ENCODE data around the gene TBC1D3B.
"Not testable (repeated sequence)": the region's sequence is repeated elsewhere in the genome, so short reads cannot be mapped to it uniquely, and the experiment has no call there.

The TBC1D3B gene

GRCh38 chr17:36135465-36135864 is 41.0 kb downstream of the TBC1D3B start:
- no peak for DNase-seq (ENCODE audit: low read depth)
- no peak overlapping the region for H3K4me3 ChIP-seq (ENCODE audit: low read depth, low read length)

DNA sequence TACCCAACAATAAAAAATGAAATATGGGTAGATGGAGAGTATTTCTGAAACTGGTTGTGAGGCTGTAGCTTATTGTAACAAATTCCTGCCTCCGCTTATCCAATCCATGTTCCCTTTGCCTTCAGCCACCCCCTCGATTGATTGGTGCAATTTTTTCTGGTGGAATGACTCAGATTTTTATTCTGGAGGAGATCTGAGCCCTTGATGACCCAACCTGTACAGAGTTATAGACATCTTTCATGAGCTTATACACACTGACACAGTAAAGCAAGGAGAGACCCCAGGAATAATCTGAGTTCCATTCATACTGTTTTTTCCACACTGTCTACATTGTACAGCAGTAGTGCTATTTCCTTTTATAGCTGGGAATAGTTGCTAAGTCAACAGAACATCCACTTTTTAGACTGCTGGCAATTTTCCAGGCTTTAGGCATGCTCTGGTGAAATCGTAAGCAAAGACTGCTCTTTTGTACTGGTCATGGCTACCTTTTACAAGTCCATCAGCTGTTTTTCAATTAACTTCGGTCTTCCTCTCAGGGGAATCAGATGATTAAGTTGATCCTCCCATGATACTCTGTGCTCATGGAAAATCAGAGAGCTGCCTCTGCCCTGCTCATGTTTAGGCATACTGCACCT is 42.7 kb downstream of the TBC1D3B start:
- no peak overlapping the region for H3K4me3 ChIP-seq (ENCODE audit: low read depth, low read length)
- DNase-seq (ENCODE audit: low read depth), result no peak

DNA sequence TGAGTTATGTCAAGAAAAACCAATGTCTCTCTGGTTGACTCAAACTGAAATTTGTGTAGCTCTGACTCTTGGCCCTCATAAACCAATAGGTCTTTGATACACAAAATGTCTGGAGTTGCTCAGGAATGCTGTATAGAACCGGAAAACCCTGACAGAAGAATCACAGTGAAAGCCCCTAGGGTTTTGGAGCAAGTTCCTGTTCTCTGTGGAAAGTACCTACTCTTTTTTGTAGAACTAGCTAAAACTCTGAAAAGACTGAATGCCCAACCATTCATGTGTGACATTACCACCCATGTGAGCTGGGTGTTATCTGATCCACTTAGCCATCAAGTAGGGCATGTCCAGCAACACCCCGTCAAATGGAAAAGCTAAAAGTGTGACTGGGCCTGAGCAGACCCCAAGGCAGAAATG is 44.0 kb downstream of the TBC1D3B start:
- no peak for DNase-seq (ENCODE audit: low read depth)
- no peak overlapping the region for H3K4me3 ChIP-seq (ENCODE audit: low read depth, low read length)

GRCh38 chr17:36131931-36132330 is 44.5 kb downstream of the TBC1D3B start:
- no peak for DNase-seq (ENCODE audit: low read depth)
- no peak overlapping the region for H3K4me3 ChIP-seq (ENCODE audit: low read depth, low read length)

GRCh38 chr17:36131421-36131820 is 45.0 kb downstream of the TBC1D3B start:
- no peak overlapping the region for H3K4me3 ChIP-seq (ENCODE audit: low read depth, low read length)
- DNase-seq (ENCODE audit: low read depth), result no peak

GRCh38 chr17:36130346-36130745 is 46.1 kb downstream of the TBC1D3B start:
- DNase-seq (ENCODE audit: low read depth), result no peak
- H3K4me3 ChIP-seq (ENCODE audit: low read depth, low read length), result no peak overlapping the region

DNA sequence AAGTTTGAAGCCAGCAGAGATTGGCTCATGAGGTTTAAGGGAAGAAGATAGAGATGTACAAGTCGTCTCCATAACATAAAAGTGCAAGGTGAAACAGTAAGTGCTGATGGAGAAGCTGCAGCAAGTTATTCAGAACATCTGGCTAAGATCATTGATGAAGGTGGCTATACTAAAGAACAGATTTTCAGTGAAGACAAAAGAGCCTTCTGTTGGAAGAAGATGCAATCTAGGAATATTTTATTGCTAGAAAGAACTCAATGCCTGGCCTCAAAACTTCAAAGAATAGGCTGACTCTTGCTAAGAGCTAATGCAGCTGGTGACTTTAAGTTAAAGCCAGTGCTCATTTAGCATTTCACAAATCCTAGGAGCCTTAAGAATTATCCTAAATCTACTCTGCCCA is 46.8 kb downstream of the TBC1D3B start:
- H3K4me3 ChIP-seq (ENCODE audit: low read depth, low read length), result no peak overlapping the region
- DNase-seq (ENCODE audit: low read depth), result no peak

DNA sequence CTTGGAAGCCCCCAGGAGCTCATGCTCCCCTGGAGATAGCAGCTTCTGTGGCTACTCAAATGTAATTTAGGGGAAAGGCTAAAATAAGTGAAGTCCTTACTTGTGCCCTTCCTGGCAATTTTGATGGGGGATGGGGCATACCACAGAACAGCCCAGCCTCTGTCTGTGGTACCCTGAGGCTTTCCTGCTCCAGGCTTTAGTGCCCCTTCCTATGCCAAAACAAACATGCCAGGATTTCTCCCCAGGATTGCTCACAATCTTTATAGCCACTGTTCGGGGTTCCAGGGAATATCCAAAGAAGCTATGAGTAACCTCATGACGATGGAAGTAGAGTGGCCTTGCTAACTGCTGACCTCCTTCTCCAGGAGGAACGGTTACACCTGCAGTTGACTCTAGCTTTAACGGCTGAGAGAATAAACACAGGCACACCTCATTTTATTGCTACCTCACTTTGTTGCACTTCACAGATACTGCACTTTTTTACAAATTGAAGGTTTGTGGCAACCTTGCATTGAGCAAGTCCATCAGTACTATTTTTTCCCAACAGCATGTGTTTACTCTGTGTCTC is 47.9 kb downstream of the TBC1D3B start:
- DNase-seq (ENCODE audit: low read depth), result no peak
- H3K4me3 ChIP-seq (ENCODE audit: low read depth, low read length), result no peak overlapping the region

- H3K4me3 ChIP-seq (ENCODE audit: low read depth, low read length), result no peak overlapping the region
- no peak for DNase-seq (ENCODE audit: low read depth)
Observed at GRCh38 chr17:36127911-36128310, 48.5 kb downstream of the TBC1D3B start.

GRCh38 chr17:36127199-36127893 is 49.1 kb downstream of the TBC1D3B start:
- no peak for DNase-seq (ENCODE audit: low read depth)
- no peak overlapping the region for H3K4me3 ChIP-seq (ENCODE audit: low read depth, low read length)

GRCh38 chr17:36124879-36125824 is 51.3 kb downstream of the TBC1D3B start:
- no peak for DNase-seq (ENCODE audit: low read depth)
- no peak overlapping the region for H3K4me3 ChIP-seq (ENCODE audit: low read depth, low read length)

- no peak overlapping the region for H3K4me3 ChIP-seq (ENCODE audit: low read depth, low read length)
- no peak for DNase-seq (ENCODE audit: low read depth)
Observed at GRCh38 chr17:36123431-36123830, 53.0 kb downstream of the TBC1D3B start.

DNA sequence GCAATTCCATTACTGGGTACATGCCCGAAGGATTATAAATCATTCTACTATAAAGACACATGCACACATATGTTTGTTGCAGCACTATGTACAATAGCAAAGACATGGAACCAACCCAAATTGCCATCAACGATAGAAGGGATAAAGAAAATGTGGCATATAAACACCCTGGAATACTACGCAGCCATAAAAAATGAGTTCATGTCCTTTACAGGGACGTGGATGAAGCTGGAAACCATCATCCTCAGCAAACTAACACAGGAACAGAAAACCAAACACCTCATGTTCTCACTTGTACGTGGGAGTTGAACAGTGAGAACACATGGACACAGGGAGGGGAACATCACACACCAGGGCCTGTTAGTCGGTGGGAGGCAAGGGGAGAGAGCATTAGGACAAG is 55.3 kb downstream of the TBC1D3B start:
- H3K4me3 ChIP-seq (ENCODE audit: low read depth, low read length); DNase-seq (ENCODE audit: low read depth): not testable (repeated sequence)

DNA sequence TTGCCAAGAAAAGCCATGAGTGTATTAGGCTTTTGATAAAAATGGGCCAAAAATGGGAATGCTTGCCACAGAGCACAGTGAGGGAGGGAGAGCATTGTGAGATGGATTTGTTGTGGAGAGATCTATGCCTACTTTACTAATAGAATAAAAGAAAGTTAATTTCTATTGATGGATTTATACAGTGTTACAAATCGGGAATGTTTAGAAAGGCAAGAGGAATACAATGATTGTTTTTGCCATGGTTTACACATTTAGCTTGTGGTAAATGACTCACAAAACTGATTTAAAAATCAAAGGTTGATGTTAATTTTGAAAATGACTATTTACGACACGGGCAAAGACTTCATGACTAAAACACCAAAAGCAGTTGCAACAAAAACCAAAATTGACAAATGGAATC is 56.2 kb downstream of the TBC1D3B start:
- H3K4me3 ChIP-seq (ENCODE audit: low read depth, low read length), result no peak overlapping the region
- DNase-seq (ENCODE audit: low read depth), result no peak

- no peak overlapping the region for H3K4me3 ChIP-seq (ENCODE audit: low read depth, low read length)
- DNase-seq (ENCODE audit: low read depth), result no peak
Observed at GRCh38 chr17:36118477-36119353, 57.7 kb downstream of the TBC1D3B start.

GRCh38 chr17:36117505-36118382 is 58.7 kb downstream of the TBC1D3B start:
- no peak for DNase-seq (ENCODE audit: low read depth)
- no peak overlapping the region for H3K4me3 ChIP-seq (ENCODE audit: low read depth, low read length)

Data from skeletal muscle cell (primary cell).